HepG2 (cell line): ENCODE data around the gene NDUFS2. TPM values are rescaled to one million over a fixed set of nuclear protein-coding genes. Genes with fewer than 3 reads are reported as not detected.

Experiments used
- BRD4 ChIP-seq: sonication (generic); formaldehyde crosslinking; IDR thresholded peaks from 2 replicates; pipeline ENCODE4 v1.4.0; 2020; ENCODE audit warnings: missing genetic modification reagents
- E2F1 ChIP-seq: sonication (generic); formaldehyde crosslinking; IDR thresholded peaks from 2 replicates; pipeline ENCODE4 v1.5.0; 2020; ENCODE audit warnings: missing genetic modification reagents
- ISX ChIP-seq: sonication (generic); formaldehyde crosslinking; conservative IDR thresholded peaks from 2 replicates; pipeline ENCODE4 v1.5.0; 2020; ENCODE audit warnings: missing genetic modification reagents
- MBNL3 ChIP-seq: fragments of 250-450 bp; sonication (Bioruptor Pico); conservative IDR thresholded peaks from 2 replicates; pipeline ENCODE4 v1.8.0; 2022; ENCODE audit warnings: mild to moderate bottlenecking, inconsistent platforms
- MIER3 ChIP-seq: IDR thresholded peaks from 2 replicates; pipeline ENCODE4 v1.6.1; 2016; ENCODE audit warnings: missing compliant biosample characterization, borderline replicate concordance
- SKIL ChIP-seq: sonication (generic); formaldehyde crosslinking; IDR thresholded peaks from 2 replicates; pipeline ENCODE4 v1.8.0; 2022; ENCODE audit warnings: missing genetic modification reagents, mild to moderate bottlenecking, moderate library complexity, borderline replicate concordance
- SMAD3 ChIP-seq: sonication (generic); formaldehyde crosslinking; IDR thresholded peaks from 2 replicates; pipeline ENCODE4 v1.4.0; 2020; ENCODE audit warnings: missing genetic modification reagents
- ZBTB2 ChIP-seq: sonication (generic); formaldehyde crosslinking; IDR thresholded peaks from 2 replicates; pipeline ENCODE4 v1.8.0; 2022; ENCODE audit warnings: low read depth, missing genetic modification reagents
- ZNF296 ChIP-seq: sonication (generic); formaldehyde crosslinking; conservative IDR thresholded peaks from 2 replicates; pipeline ENCODE4 v1.5.0; 2020; ENCODE audit warnings: mild to moderate bottlenecking, missing genetic modification reagents
- ZNF512B ChIP-seq: sonication (generic); formaldehyde crosslinking; IDR thresholded peaks from 2 replicates; pipeline ENCODE4 v1.5.1; 2020; ENCODE audit warnings: missing genetic modification reagents, mild to moderate bottlenecking, borderline replicate concordance
- ZNF546 ChIP-seq: sonication (generic); formaldehyde crosslinking; conservative IDR thresholded peaks from 2 replicates; pipeline ENCODE4 v1.8.1; 2023; ENCODE audit warnings: mild to moderate bottlenecking, missing genetic modification reagents
- ZNF709 ChIP-seq: sonication (generic); formaldehyde crosslinking; IDR thresholded peaks from 2 replicates; pipeline ENCODE4 v1.5.0; 2020; ENCODE audit warnings: mild to moderate bottlenecking, missing genetic modification reagents
- ZNF780A ChIP-seq: sonication (generic); formaldehyde crosslinking; IDR thresholded peaks from 2 replicates; pipeline ENCODE4 v1.8.0; 2022; ENCODE audit warnings: mild to moderate bottlenecking, missing genetic modification reagents, moderate library complexity
- ZNF883 ChIP-seq: sonication (generic); formaldehyde crosslinking; IDR thresholded peaks from 2 replicates; pipeline ENCODE4 v1.5.1; 2020; ENCODE audit warnings: mild to moderate bottlenecking, missing genetic modification reagents; ENCODE audit errors: not compliant biosample characterization
- polyA plus RNA-seq, 8 experiments: library from polyadenylated mRNA; depleted of rRNA in 3 of 8; stranded (reverse) in 7 of 8; unstranded in 1 of 8; fragments of >200 nt; fragmentation: Illumina TruSeq in 4 of 8; extraction: Trizol in 4 of 8; gene quantifications; 2 replicates each; pipeline versions ENCODE4 v1.2.1 to v1.2.3, GENCODE V29; 2011 to 2016; ENCODE audit warnings: low read depth in 4 of 8, missing spikeins in 1 of 8, mixed read lengths in 1 of 8; ENCODE audit not compliant: insufficient read depth in 1 of 8
- total RNA-seq, 5 experiments: library from RNA; depleted of rRNA; stranded (reverse); fragments of >200 nt; fragmentation: Illumina TruSeq; extraction: Trizol; gene quantifications; 2 replicates each; pipeline ENCODE4 v1.2.3, GENCODE V29; 2016; ENCODE audit warnings: low read depth in 1 of 5
- TF ChIP-seq, protein P1 (sequence below): sonication (generic); formaldehyde crosslinking; IDR thresholded peaks from 2 replicates; pipeline ENCODE4 v1.9.0; 2022; ENCODE audit warnings: low read depth, missing genetic modification reagents
- TF ChIP-seq, protein P2 (sequence below): sonication (generic); formaldehyde crosslinking; IDR thresholded peaks from 2 replicates; pipeline ENCODE4 v1.4.0; 2020; ENCODE audit warnings: mild to moderate bottlenecking, missing genetic modification reagents

NDUFS2 gene
- total and polyA plus RNA-seq, 2 of the 13 experiments (the other 11 are each of a cell fraction or from before 2014, with no cell fraction given), result 89.9 to 118 TPM

DNA sequence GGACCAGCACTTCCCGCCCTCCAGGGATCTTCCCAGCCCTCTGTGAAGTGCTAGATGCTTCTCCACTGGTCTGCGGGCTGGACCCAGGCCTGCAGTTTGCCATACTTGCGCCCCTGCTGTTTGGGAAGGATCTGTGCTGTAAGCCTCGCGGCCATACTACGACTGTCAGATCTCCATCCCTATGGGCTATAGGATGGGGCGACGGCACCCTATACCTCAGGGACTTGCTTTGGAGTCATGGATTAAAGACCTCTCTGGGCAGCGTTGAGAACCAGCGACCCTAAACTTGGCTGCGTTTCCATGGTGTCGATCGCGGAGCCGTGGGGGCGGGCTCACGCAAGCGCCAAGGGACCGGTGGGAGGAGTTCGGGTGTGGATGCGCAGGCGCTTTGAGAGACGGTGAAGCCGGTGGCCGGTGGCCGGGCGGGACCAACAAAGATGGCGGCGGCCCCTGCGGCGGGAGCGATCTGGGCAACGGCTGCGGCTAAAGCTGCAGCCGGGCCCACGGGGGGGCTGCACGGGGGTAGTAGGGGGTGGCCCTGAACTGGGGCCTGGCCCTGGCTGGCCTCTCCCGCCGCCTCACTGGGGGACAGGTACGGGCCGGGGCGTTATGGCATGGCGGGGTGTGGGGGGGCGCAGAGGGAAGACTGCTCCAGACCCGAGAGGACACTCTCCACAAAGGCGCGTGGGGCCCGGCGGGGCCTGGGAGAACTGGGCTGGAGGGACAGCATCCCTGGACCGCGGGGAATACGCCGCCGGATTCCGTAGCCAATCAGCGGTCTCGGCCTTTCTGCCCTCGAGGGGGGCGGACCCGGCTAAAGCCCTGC, 42.9 kb upstream of the NDUFS2 start, which contains the start of gene USP21 (continued):
- TF ChIP-seq, protein P1, sequence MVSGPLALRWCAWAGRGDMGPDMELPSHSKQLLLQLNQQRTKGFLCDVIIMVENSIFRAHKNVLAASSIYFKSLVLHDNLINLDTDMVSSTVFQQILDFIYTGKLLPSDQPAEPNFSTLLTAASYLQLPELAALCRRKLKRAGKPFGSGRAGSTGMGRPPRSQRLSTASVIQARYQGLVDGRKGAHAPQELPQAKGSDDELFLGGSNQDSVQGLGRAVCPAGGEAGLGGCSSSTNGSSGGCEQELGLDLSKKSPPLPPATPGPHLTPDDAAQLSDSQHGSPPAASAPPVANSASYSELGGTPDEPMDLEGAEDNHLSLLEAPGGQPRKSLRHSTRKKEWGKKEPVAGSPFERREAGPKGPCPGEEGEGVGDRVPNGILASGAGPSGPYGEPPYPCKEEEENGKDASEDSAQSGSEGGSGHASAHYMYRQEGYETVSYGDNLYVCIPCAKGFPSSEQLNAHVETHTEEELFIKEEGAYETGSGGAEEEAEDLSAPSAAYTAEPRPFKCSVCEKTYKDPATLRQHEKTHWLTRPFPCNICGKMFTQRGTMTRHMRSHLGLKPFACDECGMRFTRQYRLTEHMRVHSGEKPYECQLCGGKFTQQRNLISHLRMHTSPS (CRISPR knock-in tag), result no peak
- no peak for TF ChIP-seq SKIL (CRISPR knock-in tag)
- TF ChIP-seq ISX (CRISPR knock-in tag), result no peak
- TF ChIP-seq E2F1 (CRISPR knock-in tag), result no peak
- no peak for TF ChIP-seq ZNF296 (CRISPR knock-in tag)
- TF ChIP-seq, protein P2, sequence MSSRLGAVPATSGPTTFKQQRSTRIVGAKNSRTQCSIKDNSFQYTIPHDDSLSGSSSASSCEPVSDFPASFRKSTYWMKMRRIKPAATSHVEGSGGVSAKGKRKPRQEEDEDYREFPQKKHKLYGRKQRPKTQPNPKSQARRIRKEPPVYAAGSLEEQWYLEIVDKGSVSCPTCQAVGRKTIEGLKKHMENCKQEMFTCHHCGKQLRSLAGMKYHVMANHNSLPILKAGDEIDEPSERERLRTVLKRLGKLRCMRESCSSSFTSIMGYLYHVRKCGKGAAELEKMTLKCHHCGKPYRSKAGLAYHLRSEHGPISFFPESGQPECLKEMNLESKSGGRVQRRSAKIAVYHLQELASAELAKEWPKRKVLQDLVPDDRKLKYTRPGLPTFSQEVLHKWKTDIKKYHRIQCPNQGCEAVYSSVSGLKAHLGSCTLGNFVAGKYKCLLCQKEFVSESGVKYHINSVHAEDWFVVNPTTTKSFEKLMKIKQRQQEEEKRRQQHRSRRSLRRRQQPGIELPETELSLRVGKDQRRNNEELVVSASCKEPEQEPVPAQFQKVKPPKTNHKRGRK, result no peak
- peak; percentile 78; the same call in 1 of the 2 replicates for TF ChIP-seq BRD4
- no peak for TF ChIP-seq MBNL3 (CRISPR knock-in tag)
- peak; percentile 37; the same call in 1 of the 2 replicates for TF ChIP-seq ZNF709 (CRISPR knock-in tag)
- TF ChIP-seq ZNF780A (CRISPR knock-in tag), result no peak
- peak; percentile 84 for TF ChIP-seq ZNF883 (CRISPR knock-in tag)
- TF ChIP-seq SMAD3, result no peak
- no peak for TF ChIP-seq MIER3 (CRISPR knock-in tag)
- no peak for TF ChIP-seq ZNF512B
- TF ChIP-seq ZBTB2, result no peak
- TF ChIP-seq ZNF546 (CRISPR knock-in tag), result 0 out of 2 replicates have a peak, but pooled peaks have one; percentile 43
